Pulmonary artery endothelial cell (primary cell): ENCODE measurements around the gene C10orf105. TPM values are rescaled to one million over a fixed set of nuclear protein-coding genes. Genes with fewer than 3 reads are reported as not detected.

Experiments used
- DNase-seq: peaks from one replicate; pipeline ENCODE4 v3.0.0-alpha.2; 2011; ENCODE audit warnings: low read depth, low spot score
- total RNA-seq: library from RNA; depleted of rRNA; stranded (reverse); fragments of >200 nt; gene quantifications from 2 replicates; pipeline ENCODE4 v1.2.3, GENCODE V29; 2014

Gene C10orf105
- total RNA-seq, 1 donor from 2014 or later = not detected

DNA sequence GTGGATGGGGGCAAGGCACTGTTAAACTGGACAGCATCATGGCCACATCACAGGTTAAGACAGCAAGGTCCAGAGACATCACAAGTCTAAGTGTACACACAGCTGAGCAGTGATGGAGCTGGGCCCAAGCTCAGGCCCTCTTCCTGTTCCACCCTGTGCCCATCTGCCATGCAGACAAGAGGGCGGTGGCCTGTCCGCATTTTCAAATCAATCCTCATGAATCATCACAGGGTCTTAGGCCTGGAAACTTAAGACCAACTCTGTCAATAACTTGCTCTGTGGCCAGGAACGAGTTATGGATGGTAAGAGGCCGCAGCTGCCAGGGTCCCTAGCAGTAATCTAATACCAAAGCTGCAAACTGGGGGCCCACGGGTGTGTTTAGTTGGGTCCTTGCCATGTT, 3.2 kb downstream of the C10orf105 start:
- no peak for DNase-seq

DNA sequence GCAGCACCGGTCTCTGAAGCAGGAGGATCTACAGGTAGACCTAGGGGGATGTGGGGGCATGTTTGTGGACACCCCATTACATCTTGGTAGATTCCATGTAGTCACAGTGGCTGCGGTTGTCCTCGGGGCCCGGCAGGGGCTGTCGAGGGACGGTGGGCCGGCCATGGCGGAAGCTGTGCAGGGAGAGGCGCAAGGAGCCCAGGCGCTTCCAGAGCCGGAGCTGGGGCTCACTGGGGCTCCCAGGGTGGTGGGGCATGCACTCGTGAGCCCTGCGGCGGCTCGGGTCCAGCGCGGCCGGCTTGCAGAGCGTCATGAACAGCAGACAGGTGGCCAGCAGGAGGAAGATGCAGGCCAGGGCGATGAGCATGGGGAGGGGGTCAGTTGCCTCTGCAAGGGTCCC, 3.7 kb downstream of the C10orf105 start:
- DNase-seq = no peak

DNA sequence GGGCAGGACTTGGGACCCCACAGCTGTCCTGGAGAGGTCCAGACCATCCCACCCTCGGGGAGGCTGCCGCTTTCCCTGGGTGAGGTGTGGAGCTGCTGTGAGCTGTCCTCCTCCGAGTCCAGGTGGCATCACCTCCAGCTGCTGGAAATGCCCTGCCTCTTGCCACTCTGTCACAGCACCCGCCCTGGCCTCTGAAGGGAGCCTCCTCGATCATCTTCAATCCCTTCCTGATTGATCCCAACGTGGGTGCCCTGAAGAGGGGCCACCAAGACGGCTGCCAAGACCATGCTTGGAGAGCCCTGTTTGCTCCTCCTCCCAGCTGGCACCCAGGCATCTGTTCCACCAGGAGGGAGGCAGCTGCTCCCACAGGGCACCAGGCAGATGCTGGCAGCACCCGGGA, 4.6 kb downstream of the C10orf105 start:
- DNase-seq = no peak

DNA sequence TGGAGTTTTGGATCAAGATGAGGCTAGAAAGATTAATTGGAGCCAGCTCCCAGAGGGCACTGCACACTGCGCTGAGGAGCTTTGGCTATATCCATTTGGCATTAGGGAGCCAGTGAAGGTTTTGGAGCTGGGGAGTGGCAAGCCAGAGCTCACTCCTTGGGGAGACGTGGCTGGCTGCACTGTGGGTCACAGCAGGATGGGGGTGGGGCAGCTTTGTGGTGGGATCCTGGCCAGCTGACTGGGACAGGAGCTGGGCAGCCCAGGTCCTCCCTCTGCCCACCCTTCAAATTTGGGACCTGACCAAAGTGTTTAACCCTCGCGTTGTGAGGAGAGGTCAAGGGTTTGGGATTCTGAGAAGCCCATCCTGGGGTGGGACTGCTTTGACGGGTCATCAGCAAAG, 5.0 kb downstream of the C10orf105 start:
- no peak for DNase-seq

DNA sequence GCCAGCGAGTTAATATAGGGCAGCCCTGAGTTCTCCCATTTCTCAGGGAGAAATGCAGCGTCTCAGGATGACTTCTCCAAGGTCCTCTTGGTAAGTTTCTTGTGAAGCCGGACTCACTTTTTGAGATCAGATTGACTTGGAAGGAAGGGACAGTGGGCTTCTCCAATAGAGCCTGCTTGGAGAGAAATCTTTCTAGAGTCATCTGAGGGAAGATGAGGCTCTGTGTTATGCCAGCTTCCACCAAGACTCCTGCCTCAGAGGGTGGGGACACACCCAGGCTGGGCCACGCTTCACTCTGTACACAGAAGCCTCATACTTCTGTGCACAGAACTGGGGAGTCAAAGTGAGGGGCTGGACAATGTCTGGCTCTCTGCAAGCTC, 5.6 kb downstream of the C10orf105 start:
- DNase-seq = no peak

DNA sequence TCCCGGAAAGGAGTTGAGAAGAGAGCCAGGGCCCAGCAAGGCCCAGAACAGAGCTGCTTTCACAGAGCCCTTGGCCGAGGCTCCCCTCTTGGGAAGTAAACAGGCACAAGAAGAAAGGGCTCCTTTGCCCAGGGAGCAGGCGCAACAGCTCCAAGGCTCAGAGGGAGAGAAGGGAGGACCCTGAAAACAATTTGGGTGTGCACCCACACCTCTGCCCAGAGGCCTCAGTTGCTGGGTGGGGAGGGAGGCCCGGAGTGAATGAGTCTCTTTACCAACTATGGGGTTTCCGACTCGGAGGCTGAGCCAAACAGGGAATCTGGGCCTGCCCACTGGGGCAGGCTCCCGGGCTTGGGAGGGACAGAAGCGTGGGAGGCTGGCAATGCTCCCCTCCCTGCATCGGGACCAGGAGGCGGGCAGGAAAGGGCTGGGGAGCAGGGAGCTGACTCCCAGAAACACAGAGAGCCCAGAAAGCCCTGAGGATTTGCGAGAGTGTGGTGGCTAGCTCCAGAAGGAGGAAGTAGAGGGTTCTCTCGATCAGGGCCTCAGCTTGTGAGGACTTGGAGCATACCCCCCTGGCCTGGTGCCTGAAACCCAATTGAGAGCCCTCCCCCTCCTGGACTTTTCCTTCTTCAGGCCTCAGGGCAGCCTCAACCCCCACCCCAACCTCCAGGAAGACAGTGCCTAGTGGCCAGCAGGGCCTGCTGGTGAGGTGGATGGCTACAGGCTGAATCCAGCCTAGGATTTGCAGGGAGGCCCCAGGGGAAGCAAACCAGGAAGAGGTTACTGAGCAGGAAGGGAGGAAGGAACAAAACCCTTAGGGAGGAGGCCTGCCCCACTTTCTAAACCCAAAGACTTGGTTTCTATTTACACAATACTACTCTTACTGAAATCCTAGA, 6.2 kb downstream of the C10orf105 start:
- DNase-seq = no peak

DNA sequence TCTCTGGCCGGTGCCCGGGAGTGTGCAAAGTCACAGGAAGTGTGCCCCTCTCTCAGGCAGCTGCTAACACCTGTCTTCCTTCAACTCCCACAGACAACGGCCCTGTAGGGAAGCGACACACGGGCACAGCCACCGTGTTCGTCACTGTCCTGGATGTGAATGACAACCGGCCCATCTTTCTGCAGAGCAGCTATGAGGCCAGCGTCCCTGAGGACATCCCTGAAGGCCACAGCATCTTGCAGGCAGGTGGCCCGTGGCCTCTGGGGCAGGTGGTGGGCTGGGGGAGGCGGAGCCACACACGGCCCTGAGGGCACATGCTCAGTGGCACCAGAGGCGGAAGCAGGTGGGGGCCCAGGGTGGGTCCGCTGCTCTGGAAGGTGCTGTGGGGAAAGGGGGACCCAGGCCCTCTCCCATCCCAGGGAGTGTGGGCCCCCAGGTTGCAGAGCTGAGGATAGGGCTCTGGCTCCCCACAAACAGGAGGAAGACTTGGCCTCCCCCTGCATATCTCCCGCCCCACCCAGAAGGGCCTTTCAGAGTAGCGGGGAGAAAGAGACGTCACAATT, 6.9 kb downstream of the C10orf105 start:
- DNase-seq = no peak

DNA sequence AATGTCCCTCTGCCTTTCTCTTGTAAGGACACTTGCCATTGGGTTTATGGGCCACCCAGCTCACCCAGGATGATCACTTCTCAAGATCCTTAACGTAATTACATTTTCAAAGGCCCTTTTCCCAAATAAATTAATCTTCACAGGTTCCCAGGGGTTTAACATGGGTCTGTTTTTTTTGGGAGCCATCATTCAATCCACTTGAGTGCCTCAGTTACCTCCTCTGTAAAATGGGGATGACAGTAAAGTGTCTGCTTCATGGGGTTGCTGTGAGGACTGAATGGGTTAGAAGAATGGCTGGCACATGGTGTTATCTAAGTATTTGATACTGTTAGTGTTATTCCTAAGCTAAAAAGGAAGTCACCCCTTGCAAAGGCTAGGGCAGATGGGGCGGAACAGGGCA, 7.4 kb downstream of the C10orf105 start:
- no peak for DNase-seq

DNA sequence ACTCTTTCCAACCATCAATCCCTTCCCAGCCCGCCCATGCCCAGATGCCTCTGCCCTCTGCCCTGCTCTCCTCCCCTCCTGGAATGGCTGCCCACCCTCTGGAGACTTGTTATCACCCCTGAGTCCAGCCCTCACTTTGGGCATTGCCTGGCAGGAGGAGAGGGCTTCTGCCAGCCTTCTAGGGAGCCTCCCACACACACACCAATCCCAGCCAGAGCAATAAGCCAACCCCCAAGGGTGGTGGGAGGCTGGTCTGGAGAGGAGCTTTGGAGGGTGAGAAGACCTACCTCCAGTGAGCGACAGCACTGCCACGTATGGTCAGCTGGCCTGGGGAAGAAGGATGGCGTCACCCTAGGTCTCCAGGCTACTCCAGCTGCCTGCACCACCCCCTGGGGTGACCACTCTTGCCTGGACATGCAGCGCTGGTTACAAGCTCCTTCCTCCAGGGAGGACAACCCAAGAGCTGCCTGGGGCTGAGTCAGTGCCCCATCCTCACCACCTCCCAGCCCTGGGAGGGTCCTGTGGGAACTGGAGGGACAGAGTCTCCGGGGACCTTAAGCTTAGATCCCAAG, 8.4 kb downstream of the C10orf105 start:
- DNase-seq = no peak

DNA sequence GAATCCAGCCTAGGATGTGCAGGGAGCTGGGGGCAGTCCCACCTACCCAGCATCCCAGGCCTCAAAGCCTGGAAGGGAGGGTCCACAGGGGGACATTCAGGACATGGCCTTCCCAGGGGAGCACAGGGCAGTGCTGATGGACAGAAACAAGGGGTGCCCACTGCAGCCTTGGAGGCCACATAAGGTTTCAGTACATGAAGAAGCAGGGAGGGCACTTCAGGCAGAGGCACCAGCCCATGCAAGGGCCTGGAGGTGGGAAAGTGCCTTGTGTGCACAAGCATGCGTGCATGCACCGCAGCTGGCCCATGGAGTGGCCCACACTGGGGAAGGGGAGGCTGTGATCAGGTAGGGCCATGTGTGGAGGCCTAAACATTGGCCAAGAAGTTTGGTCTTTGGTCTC, 9.1 kb downstream of the C10orf105 start:
- no peak for DNase-seq

DNA sequence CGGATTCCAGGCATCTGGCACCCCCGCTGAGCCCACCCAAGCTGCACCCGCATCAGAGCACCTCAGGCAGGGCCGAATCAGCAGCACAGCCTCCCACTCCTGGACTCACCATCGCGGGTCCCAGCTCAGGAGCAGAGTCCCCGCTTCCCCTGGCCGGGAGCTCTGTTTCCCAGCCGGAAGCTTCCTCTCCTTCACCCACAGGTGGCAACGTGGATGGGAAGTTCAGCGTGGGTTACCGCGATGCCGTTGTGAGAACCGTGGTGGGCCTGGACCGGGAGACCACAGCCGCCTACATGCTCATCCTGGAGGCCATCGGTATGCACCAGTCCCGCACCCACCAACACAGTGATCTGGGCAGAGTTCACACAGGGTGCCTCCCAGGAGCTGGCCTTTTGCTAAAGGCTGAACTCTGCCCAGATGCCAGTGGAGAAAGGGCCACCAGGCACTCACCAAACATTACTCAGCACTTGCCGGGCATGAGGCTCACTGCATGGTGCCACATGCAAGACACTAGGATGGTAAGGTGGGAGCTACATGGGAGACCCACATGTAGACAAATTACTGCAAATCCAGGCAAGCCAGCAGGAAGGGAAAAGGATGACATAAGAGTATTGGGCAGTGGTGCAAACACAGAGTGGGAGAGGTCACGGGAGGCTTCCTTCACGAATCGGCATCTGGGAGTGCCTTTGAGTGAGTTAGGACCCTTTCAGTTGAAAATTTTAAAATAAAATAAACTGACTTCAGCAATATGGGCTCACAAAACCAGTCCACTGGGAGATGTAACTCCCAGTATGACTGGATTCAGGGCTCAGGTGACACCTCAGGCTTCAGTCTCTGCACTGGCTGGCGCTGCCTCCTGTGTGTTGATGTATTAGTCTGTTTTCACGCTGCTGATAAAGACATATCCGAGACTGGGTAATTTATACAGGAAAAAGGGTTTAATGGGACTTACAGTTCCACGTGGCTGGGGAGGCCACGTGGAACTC, 10.4 kb downstream of the C10orf105 start:
- no peak for DNase-seq

DNA sequence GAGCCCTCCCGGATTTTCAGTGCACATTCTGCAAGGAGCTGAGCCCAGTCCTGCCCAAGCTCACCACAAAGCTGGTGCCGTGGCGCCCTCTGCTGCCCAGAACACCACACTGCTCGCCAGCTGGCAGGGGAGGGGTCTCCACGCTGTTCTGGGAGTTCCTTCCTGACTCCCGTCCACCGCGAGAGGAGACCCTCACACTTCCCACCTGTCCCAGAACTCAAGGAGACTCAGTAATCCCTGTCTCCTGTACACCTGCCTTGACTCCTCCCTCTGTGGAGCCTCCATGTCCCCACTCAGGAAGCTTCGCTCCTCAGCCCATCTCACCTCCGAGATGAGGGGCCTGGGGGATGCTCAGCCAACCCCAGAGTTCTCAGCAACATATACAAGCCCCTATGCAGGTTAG, 11.3 kb downstream of the C10orf105 start:
- DNase-seq = no peak

DNA sequence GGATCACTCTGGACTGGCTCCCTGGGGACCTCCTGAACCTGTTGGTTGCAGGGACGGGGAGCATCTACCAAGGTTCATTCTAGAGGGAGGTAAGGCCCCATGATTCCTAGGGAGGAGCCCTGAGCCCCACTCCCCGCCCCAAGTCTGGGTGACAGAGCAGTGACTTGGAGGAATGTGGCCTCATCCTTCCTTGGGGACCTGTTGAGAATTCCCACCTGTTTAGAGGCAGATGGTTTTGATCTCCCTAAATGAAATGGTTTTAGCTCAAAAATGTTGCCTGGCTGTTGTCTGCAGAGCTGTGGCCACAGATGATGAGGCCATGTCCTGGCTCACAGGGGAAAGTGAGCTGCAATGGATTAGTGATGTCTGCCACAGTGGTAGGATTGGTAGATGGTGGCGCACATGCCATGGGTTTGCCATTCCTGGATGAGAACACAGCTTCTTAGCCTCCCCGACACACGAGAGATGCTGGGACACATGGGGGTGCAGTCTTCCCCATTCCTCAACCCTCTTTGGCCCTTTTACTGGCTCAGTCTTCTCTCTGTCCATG, 12.3 kb downstream of the C10orf105 start:
- DNase-seq = no peak

DNA sequence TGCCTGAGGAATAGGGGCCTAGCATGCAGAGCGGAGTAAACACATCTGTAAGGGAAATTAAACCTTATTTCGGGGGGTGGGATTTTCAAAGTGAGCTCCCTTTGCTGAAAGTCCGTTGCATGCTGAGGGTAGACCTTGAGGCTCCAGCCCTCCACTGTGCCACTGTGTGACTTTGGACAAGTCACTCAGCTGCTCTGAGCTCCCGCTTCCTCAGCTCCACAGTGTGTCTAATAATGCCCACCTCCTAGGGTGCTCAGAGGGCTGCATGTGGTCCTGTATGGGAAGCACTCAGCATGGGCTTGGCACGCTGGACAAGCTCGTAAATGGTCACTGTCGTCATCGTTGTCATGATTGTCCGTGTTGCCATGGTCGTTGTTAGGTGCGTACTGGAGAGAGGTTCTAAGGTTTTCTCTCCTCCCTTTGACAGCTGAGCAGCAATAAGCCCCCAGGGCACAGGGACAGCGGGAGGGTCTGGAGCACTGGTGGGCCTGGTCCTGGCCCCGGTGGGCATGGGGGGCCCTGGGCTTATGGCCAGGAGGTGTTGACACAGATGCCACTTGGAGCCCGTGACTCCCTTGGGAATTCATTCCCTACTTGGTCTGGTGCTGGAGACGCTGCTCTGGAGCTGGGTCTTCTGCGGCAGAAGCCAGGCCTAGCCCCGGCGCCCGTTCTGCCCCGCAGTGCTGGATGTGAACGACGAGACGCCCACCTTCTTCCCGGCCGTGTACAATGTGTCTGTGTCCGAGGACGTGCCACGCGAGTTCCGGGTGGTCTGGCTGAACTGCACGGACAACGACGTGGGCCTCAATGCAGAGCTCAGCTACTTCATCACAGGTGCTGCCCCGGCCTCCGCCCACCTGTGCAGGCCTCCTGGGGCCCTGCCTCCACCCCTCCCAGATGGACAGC, 13.1 kb downstream of the C10orf105 start:
- DNase-seq = no peak

DNA sequence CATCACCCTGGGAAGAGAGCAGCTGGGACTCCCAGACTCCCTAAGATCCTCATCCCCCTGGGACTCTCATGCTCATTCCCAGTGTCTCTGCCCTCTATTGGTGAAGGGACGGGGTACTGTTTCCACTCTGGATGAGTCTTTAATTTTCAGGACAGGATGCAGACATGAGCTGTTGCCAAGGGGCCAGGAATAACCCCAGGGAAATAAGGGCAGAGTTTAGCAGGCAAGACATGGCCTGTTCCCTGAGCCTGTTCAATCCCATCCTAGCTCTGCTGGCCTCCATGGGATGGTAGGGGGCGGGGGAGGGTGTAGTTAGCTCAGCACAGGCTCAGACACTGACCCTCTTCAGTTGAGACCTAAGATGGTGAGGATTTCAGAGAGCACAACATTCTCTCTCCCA, 14.0 kb downstream of the C10orf105 start:
- no peak for DNase-seq

DNA sequence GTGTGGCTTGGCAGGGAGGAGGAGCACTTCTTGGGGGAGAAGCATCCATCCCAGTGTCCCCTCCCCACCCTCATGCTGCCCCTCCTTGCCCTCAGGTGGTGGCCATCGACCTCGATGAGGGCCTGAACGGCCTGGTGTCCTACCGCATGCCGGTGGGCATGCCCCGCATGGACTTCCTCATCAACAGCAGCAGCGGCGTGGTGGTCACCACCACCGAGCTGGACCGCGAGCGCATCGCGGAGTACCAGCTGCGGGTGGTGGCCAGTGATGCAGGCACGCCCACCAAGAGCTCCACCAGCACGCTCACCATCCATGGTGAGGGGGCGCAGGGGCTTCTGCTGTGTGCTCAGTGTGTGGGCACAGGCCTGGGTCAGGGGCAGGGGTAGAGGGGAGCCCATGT, 14.8 kb downstream of the C10orf105 start:
- no peak for DNase-seq

DNA sequence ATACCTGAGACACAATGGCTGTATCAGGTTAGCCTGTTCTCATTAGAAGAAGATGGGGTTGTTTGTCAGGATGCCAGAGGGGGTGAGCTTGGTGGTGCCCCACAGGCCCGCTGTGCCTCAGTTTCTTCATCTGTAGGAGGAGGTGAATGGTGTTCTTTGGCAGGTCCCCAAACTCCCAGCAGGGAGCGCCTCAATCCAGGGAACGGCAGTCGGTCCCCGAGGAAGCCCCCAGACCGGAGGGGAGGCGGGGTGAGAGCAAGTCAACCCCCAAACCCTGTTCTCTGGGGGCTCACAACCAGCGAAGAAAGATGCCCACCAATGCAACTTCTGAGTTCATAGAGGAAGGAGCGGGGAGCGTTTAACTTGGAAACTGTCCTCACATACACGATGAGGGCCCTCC, 16.0 kb downstream of the C10orf105 start:
- no peak for DNase-seq

DNA sequence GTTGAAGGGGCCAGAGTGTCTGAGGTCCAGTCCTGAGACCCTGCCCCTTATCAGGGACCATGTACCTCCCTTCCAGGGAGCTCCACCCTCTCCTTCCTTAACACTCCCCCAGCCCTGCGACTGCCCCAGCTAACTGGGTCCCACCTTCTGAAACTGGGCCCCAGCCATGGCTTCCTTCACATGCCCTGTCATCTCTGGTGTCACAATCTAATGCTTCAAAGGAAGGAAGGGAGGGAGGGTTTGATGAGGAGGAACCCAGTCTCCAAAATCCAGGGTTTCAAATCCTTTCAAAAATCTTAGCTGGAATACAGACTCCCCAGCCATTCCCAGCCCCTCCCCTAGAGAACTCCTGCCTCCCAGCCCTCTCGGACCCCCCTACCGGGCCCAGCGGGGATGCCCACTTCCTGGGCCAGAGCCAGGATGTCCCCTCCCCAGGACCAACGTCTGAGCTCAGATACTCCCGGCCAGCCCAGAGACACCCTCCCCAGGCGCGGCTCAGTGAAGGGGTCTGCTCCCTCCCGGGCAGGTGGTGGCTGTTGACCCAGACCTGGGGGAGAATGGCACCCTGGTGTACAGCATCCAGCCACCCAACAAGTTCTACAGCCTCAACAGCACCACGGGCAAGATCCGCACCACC, 18.0 kb downstream of the C10orf105 start:
- DNase-seq = no peak

DNA sequence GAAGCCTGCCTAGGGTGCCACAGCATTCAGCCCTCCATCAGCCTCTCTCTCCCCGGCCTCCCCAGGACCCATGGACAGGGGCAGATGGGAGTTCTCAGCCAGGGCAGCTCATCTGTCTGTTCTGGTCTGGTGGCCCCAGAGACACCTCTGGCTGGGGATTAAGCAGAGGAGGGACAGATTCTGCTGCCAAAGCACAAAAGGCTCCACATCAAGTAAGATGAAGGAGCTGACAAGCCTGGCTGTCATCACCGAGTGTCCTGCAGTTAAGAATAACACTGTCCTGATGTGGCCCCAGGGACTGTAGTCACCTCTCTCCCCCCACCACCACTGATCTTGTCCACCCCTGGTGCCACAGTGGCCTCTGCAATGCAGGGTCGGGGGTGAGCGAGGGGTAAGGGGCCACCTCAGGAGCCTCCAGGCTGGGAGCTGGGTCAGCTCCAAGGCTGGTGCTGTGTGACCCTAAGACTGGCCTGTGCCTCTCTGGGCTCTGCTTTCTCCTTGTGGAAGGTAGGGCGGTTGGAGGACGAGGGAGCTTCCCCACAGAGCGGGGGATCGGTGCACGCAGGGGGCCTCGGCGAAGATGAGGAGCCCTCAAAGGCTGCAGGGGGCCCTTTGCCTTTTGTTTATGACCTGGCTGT, 18.7 kb downstream of the C10orf105 start:
- no peak for DNase-seq
